H1 (cell line): Measurements from ENCODE around the gene SLC2A14. TPM values are rescaled to one million over a fixed set of nuclear protein-coding genes. Genes with fewer than 3 reads are reported as not detected.

Experiments used
- CTCF ChIA-PET: fragments of 300-600 bp; sonication (Branson Sonifier 250); formaldehyde crosslinking; loops from one replicate; lab custom pipeline; 2021; ENCODE audit not compliant: partially characterized antibody; lab: Charles Lee
- POLR2A ChIA-PET: fragments of 300-600 bp; sonication (Branson Sonifier 250); formaldehyde crosslinking; loops from one replicate; lab custom pipeline; 2021; ENCODE audit warnings: inconsistent platforms; ENCODE audit not compliant: partially characterized antibody; lab: Charles Lee
- DNase-seq, 2 experiments: peaks; one replicate each; pipeline versions ENCODE4 v3.0.0 to v3.0.0-alpha.2; 2010 to 2022; ENCODE audit warnings: low spot score in 2 of 2, low read depth in 1 of 2, mixed read lengths in 1 of 2
- FAIRE-seq: peaks from 2 replicates; lab custom pipeline; 2011; peaks lifted over from hg19 to GRCh38; lab: Jason Lieb, UNC
- H2AFZ ChIP-seq: 2 replicates; pipeline ENCODE4 v1.8.1; 2012; ENCODE audit warnings: low read length, inconsistent platforms
- H2AK5ac ChIP-seq: 2 replicates; pipeline ENCODE4 v1.6.1; 2013; ENCODE audit warnings: low read depth, low read length
- H2BK120ac ChIP-seq: replicated peaks from 2 replicates; pipeline ENCODE3; 2013; ENCODE audit warnings: low read depth, low read length, inconsistent platforms
- H2BK12ac ChIP-seq: 2 replicates; pipeline ENCODE4 v1.6.1; 2013; ENCODE audit warnings: low read depth, low read length
- H2BK15ac ChIP-seq: 2 replicates; pipeline ENCODE4 v1.6.1; 2013; ENCODE audit warnings: low read length
- H2BK20ac ChIP-seq: 2 replicates; pipeline ENCODE4 v1.6.1; 2013; ENCODE audit warnings: low read length
- H2BK5ac ChIP-seq: 2 replicates; pipeline ENCODE4 v1.6.1; 2013; ENCODE audit warnings: low read depth, low read length
- H3K14ac ChIP-seq: 2 replicates; pipeline ENCODE4 v1.6.1; 2013; ENCODE audit warnings: inconsistent platforms; ENCODE audit not compliant: insufficient read length
- H3K18ac ChIP-seq: 2 replicates; pipeline ENCODE4 v1.6.1; 2013; ENCODE audit warnings: low read length; ENCODE audit errors: extremely low read depth
- H3K23ac ChIP-seq: 2 replicates; pipeline ENCODE4 v1.6.1; 2013; ENCODE audit warnings: inconsistent platforms; ENCODE audit not compliant: insufficient read length
- H3K23me2 ChIP-seq: 2 replicates; pipeline ENCODE4 v1.6.1; 2013; ENCODE audit warnings: low read depth, low read length
- H3K27ac ChIP-seq: 2 replicates; pipeline ENCODE4 v1.6.1; 2011; ENCODE audit warnings: low read depth, low read length, inconsistent platforms
- H3K27me3 ChIP-seq, 4 experiments: replicated peaks in 1 of 4; 1 replicate in 1 of 4; 2 replicates in 3 of 4; pipeline versions ENCODE4 v1.6.1 to v1.8.1; 2011 to 2013; ENCODE audit warnings: low read length in 3 of 4, mild to moderate bottlenecking in 3 of 4, inconsistent platforms in 2 of 4, mixed read lengths in 2 of 4, moderate library complexity in 1 of 4; ENCODE audit not compliant: control insufficient read depth in 3 of 4, insufficient read depth in 3 of 4; ENCODE audit errors: extremely low read depth in 1 of 4
- H3K36me3 ChIP-seq, 4 experiments: 2 replicates each; pipeline versions ENCODE4 v1.6.1 to v1.8.1; 2011 to 2013; ENCODE audit warnings: mild to moderate bottlenecking in 4 of 4, low read length in 3 of 4, moderate library complexity in 2 of 4, control low read depth in 1 of 4, inconsistent platforms in 1 of 4; ENCODE audit not compliant: insufficient read depth in 4 of 4, control insufficient read depth in 2 of 4
- H3K4ac ChIP-seq: replicated peaks from 2 replicates; pipeline ENCODE3; 2013; ENCODE audit warnings: low read length, low read depth, mixed read lengths, inconsistent platforms; ENCODE audit not compliant: insufficient read length
- H3K4me1 ChIP-seq, 4 experiments: replicated peaks in 1 of 4; 1 replicate in 1 of 4; 2 replicates in 3 of 4; pipeline versions ENCODE4 v1.6.1 to v1.8.1; 2011 to 2013; ENCODE audit warnings: low read length in 3 of 4, inconsistent platforms in 2 of 4, mixed read lengths in 1 of 4; ENCODE audit not compliant: insufficient read depth in 4 of 4, control insufficient read depth in 3 of 4
- H3K4me2 ChIP-seq, 2 experiments: 2 replicates each; pipeline versions ENCODE4 v1.6.1 to v1.8.1; 2011 to 2013; ENCODE audit warnings: low read depth in 2 of 2, low read length in 2 of 2, control low read depth in 1 of 2, inconsistent platforms in 1 of 2, mild to moderate bottlenecking in 1 of 2; ENCODE audit not compliant: insufficient read depth in 1 of 2
- H3K4me3 ChIP-seq, 4 experiments: fragments of 200-600, 300-600 bp in 1 of 4; sonication (generic), shearing (Covaris generic), sonication (Bioruptor Twin) in 1 of 4; 2 replicates each; pipeline versions ENCODE4 v1.5.1 to v1.8.1; 2011 to 2016; ENCODE audit warnings: low read length in 4 of 4, low read depth in 3 of 4, control low read depth in 2 of 4, inconsistent platforms in 2 of 4, mild to moderate bottlenecking in 2 of 4, mixed read lengths in 1 of 4, moderate library complexity in 1 of 4; ENCODE audit not compliant: insufficient read depth in 2 of 4; ENCODE audit errors: extremely low read depth in 1 of 4
- H3K56ac ChIP-seq: replicated peaks from 2 replicates; pipeline ENCODE3; 2013; ENCODE audit warnings: low read depth, mild to moderate bottlenecking, mixed read lengths, low read length, inconsistent platforms; ENCODE audit not compliant: insufficient read length
- H3K79me1 ChIP-seq: 2 replicates; pipeline ENCODE4 v1.6.1; 2013; ENCODE audit warnings: low read depth, low read length, control low read depth
- H3K79me2 ChIP-seq, 2 experiments: 2 replicates each; pipeline versions ENCODE4 v1.6.1 to v1.8.1; 2012 to 2013; ENCODE audit warnings: low read length in 2 of 2, mild to moderate bottlenecking in 2 of 2, inconsistent platforms in 1 of 2; ENCODE audit not compliant: insufficient read depth in 2 of 2, control insufficient read depth in 1 of 2
- H3K9ac ChIP-seq, 4 experiments: replicated peaks in 1 of 4; 1 replicate in 1 of 4; 2 replicates in 3 of 4; pipeline versions ENCODE4 v1.6.1 to v1.8.1; 2011 to 2013; ENCODE audit warnings: low read depth in 3 of 4, low read length in 3 of 4, control low read depth in 2 of 4, mild to moderate bottlenecking in 2 of 4, moderate library complexity in 2 of 4, inconsistent platforms in 1 of 4; ENCODE audit errors: extremely low read depth in 1 of 4
- H3K9me3 ChIP-seq, 2 experiments: 2 replicates each; pipeline versions ENCODE4 v1.6.1 to v1.8.1; 2012 to 2013; ENCODE audit warnings: mild to moderate bottlenecking in 2 of 2, moderate library complexity in 2 of 2, control low read depth in 1 of 2, inconsistent platforms in 1 of 2, low read depth in 1 of 2, low read length in 1 of 2, mixed read lengths in 1 of 2; ENCODE audit not compliant: insufficient read depth in 2 of 2
- H4K20me1 ChIP-seq, 2 experiments: replicated peaks in 1 of 2; 2 replicates each; pipeline versions ENCODE3 to v1.8.1; 2011 to 2013; ENCODE audit warnings: inconsistent platforms in 2 of 2, low read length in 2 of 2, mild to moderate bottlenecking in 1 of 2; ENCODE audit not compliant: insufficient read depth in 2 of 2, control insufficient read depth in 1 of 2
- H4K5ac ChIP-seq: 2 replicates; pipeline ENCODE4 v1.6.1; 2013; ENCODE audit warnings: low read length, low read depth, mixed read lengths, inconsistent platforms; ENCODE audit not compliant: insufficient read length
- H4K8ac ChIP-seq: 2 replicates; pipeline ENCODE4 v1.8.0; 2013; ENCODE audit warnings: mild to moderate bottlenecking, moderate library complexity, low read length, inconsistent platforms; ENCODE audit not compliant: insufficient read depth; ENCODE audit errors: extremely low read depth
- H4K91ac ChIP-seq: replicated peaks from 2 replicates; pipeline ENCODE3; 2013; ENCODE audit warnings: low read length, mixed read lengths, inconsistent platforms; ENCODE audit not compliant: insufficient read length
- CEBPB ChIP-seq: IDR thresholded peaks from 2 replicates; pipeline ENCODE4 v1.6.1; 2012; ENCODE audit warnings: low read depth, low read length
- SP4 ChIP-seq: IDR thresholded peaks from 2 replicates; pipeline ENCODE4 v1.6.1; 2012; ENCODE audit warnings: low read length, inconsistent platforms
- WGBS, 2 experiments: shearing (Covaris generic) in 1 of 2; methylation state at CpG; one replicate each; pipeline versions ENCODE4 v1.1.6 to v1.1.7; 2013 to 2015; ENCODE audit warnings: low lambda C conversion rate in 2 of 2, mixed read lengths in 2 of 2, inconsistent platforms in 1 of 2, low coverage in 1 of 2, missing lambda C conversion rate in 1 of 2; ENCODE audit not compliant: insufficient replicate concordance in 2 of 2, insufficient coverage in 1 of 2, insufficient read length in 1 of 2; ENCODE audit errors: extremely low coverage in 1 of 2, missing lambda C conversion rate in 1 of 2; 5-methylcytosine and 5-hydroxymethylcytosine counted together
- polyA plus RNA-seq, 7 experiments: library from polyadenylated mRNA; depleted of rRNA in 3 of 7; stranded (reverse) in 5 of 7; unstranded in 2 of 7; fragments of >200 nt in 5 of 7; fragments of 200-250 nt in 2 of 7; gene quantifications; 1 replicate in 5 of 7; 2 replicates in 1 of 7; 4 replicates in 1 of 7; pipeline versions ENCODE4 v1.2.1 to v1.2.3, GENCODE V29; 2011 to 2013; ENCODE audit warnings: missing spikeins in 2 of 7, mixed read lengths in 2 of 7
- total RNA-seq: library from RNA; stranded (reverse); fragmentation: NEBNext Ultra II Directional; extraction: Animal tissue kit (Norgen Biotek cat#: 25700); gene quantifications from 2 replicates; pipeline ENCODE4 v1.2.1, GENCODE V29; 2021

SLC2A14 gene
- total and polyA plus RNA-seq, 2 of the 8 experiments (the other 6 are each of a cell fraction or from before 2014, with no cell fraction given): 11.1 to 19.3 TPM

DNA sequence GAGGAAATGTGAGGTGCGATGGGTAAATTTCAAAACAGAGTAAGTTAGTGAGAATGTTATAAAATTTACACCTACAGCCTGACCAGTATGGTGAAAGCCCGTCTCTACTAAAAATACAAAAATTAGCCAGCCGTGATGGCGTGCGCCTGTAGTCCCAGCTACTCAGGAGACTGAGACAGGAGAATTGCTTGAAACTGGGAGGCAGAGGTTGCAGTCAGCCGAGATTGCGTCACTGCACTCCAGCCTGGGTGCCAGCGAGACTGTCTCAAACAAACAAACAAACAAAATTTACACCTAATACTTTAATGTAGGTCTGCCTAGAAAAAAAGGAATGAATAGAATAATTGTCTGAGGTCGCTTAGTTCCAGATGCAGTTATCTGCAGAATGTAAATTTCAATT, 37.6 kb downstream of the SLC2A14 start:
- H3K23ac ChIP-seq: no peak overlapping the region
- H3K9me3 ChIP-seq: no peaks in the 10 kb centered on the region
- H4K5ac ChIP-seq: no peak overlapping the region
- no peak for TF ChIP-seq SP4
- TF ChIP-seq CEBPB: 0 out of 2 replicates have a peak, but pooled peaks have one; percentile 29
- no peak overlapping the region for H3K56ac ChIP-seq
- H3K79me1 ChIP-seq: no peaks in the 10 kb centered on the region
- H4K8ac ChIP-seq: no peak overlapping the region
- no peaks in the 10 kb centered on the region for H3K79me2 ChIP-seq
- FAIRE-seq (no peak), DNase-seq (no peak)
- H2BK20ac ChIP-seq: no peak overlapping the region
- H3K4me2 ChIP-seq: no peak overlapping the region
- no peak overlapping the region for H3K14ac ChIP-seq
- 83% methylated on average over 9 of the region's 9 CpGs; no CpG with 5 or more reads in 1 of the 2 experiments for WGBS, 2 experiments
- H3K23me2 ChIP-seq: no peaks in the 10 kb centered on the region
- no peak overlapping the region for H2BK120ac ChIP-seq
- no peak overlapping the region for H3K9ac ChIP-seq
- H3K27ac ChIP-seq: no peak overlapping the region
- H2BK5ac ChIP-seq: no peak overlapping the region
- CTCF ChIA-PET: interaction anchor here (0.6 to 2.0 kb wide), 5 partner anchors 15 to 193 kb away, joined by 3 to 6 read pairs (median 3); no protein-coding TSS in a partner anchor
- no peak overlapping the region for H3K4ac ChIP-seq
- POLR2A ChIA-PET: interaction anchor here (1.0 to 1.7 kb wide), 3 partner anchors 11 to 84 kb away, joined by 3 to 4 read pairs (median 3); no protein-coding TSS in a partner anchor
- no peaks in the 10 kb centered on the region; a peak in 1 of 7 replicates for H3K4me1 ChIP-seq
- H3K18ac ChIP-seq: no peak overlapping the region
- no peak overlapping the region for H2BK12ac ChIP-seq
- no peaks in the 10 kb centered on the region for H3K36me3 ChIP-seq
- no peak overlapping the region for H4K91ac ChIP-seq
- H2AK5ac ChIP-seq: no peak overlapping the region
- no peaks in the 10 kb centered on the region for H4K20me1 ChIP-seq
- no peak overlapping the region for H2BK15ac ChIP-seq
- no peaks in the 10 kb centered on the region for H3K27me3 ChIP-seq
- no peak overlapping the region for H2AFZ ChIP-seq
- H3K4me3 ChIP-seq: no peak overlapping the region
